KBM-7 (cell line): ENCODE results near the gene SKI.

Experiments used
- DNase-seq: peaks from one replicate; pipeline ENCODE4 v3.0.0-alpha.2; 2015
- in situ Hi-C: fragments of 300-500 bp; cut with MboI; formaldehyde crosslinking; loops from 2 replicates; pipeline ENCODE4 v1.14.3; 2020; ENCODE audit warnings: low sequenced_read_pairs, low pct_unique_long_range_greater_than_20kb, mixed read lengths

The SKI gene

DNA sequence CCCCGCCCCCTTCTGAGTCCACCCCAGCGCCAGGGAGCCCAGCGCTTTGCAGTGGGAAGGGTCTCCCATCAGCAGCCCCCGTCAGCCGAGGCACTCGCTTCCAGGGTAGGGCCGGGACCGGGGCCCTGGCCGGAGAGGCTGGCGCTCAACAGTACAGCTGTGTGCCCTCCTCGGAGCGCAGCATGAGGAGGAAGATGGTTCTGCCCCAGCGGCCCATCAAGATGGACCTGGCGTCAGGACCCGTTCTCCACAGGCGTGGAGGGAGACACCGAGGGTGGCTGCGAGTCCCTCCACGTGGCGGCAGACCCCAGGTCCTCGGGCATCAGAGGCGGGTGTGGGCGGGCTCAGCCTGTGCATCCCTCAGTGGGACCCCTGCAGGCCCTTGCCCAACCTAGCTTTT lies 109.0 kb downstream of the SKI start:
- DNase-seq: no peak
- in situ Hi-C loops: no loop called here

DNA sequence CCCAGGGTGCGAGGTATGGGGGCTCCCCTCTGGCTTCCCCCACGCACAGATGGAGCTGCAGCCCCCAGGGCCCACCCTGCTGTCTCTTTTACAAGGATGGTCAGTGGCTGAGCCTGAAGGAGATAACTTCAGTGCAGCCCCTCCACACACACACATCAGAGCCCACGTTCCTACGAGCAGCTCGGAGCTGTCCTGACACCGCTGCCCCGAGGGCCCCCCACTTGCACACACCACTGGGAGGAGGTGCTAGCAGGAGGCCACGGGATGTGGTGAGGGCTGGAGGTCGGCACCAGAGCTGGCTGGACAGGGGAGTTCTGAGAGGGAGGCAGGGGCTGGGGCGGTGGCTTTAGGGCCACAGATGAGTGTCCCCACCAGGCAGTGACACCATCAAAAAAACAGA lies 109.4 kb downstream of the SKI start:
- in situ Hi-C loops: no loop called here
- no peak for DNase-seq

DNA sequence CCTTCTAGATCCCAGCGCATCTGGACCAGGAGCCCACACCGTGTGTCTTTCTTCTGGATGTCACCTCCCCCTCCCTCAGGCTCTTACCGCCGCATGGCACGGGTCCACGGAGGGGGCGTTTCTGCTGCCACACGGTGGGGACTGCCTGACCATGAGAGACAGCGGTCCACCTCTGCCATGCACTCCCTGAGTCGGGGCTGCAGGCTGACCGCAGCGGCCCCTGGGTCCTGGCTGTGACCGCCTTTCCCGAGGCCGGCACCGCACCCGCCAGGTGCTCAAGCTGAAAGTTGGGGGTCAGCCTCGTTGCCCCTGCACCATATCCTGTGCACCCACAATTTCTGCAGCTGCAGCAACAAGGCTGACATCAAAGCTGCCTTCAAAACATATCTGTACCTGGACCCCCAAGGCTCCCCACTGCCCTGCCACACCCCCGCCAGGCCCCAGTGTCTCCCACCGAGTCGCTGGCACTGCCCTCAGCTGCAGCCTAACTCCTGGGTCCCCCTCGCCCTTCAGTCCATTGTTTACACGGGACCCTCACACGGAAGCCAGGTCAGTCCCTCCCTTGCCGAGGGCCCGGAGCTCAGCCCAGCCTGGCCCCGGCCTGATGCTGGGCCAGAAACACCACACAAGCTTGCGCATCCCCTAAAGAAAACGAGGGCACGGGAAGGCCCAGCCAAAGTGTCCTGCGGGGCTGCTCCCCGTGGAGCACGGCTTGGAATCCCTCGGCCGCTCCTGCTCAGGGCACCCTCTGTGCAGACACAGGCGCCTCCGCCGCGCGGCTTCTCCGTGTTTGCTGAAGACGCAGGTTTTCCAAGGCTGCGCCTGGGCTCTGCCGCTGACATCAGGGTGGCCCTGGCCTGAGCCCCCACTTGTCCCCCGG lies 111.3 kb downstream of the SKI start:
- DNase-seq: no peak
- in situ Hi-C loops: no loop called here

DNA sequence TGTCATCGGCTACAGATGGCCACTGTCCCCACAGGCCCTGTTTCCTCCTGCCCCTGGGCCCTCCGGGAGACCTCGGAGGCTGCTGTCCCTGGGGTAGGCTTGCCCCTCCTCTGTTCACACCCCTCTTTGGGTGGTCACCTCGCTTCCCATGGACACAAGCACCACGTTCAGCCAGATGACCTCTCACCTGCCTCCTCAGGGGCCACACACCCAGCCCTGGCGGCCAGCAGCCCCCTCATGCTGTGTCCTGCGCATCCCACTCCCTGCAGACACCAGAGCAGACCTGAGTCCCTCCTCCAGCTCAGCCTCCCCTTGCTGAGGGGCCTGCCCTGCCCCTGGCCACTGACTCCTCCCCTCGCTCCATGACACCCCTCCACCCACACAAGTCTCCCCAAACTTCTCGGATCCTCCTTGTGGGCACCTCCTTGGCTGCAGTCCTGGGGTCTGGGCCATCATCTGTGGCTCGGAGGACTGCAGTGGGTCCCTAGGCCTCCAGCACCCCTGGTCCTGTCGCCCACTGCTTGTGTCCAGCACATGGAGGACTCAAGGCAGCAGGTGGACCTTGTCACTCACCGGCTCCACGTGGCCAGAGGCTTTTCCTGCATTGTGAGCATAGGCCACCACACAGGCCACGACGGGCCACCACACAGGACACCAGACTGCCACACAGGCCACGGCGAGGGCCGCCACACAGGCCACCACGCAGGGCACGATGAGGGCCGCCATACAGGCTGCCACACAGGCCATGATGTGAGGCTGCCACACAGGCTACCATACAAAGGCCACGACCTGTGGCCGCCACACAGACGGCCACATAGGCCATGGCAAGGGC lies 112.2 kb downstream of the SKI start:
- no peak for DNase-seq
- in situ Hi-C loops: no loop called here

DNA sequence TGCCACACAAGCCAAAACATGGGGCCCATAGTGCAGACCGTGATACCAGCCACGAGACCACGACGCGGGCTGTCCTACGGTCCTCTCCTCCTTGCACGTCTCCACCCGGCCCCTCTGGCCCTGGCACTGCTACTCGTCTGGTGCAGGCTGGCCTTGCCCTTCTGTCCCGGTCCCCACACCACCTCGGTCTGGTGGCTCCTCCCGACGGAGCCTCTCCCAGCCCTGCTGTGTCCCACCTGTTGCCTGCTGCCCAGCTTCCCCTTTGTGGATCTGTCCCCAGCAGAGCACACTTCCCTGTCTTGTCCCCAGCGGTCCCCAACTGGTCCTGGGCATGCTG lies 112.8 kb downstream of the SKI start:
- DNase-seq: no peak
- in situ Hi-C loops: no loop called here

DNA sequence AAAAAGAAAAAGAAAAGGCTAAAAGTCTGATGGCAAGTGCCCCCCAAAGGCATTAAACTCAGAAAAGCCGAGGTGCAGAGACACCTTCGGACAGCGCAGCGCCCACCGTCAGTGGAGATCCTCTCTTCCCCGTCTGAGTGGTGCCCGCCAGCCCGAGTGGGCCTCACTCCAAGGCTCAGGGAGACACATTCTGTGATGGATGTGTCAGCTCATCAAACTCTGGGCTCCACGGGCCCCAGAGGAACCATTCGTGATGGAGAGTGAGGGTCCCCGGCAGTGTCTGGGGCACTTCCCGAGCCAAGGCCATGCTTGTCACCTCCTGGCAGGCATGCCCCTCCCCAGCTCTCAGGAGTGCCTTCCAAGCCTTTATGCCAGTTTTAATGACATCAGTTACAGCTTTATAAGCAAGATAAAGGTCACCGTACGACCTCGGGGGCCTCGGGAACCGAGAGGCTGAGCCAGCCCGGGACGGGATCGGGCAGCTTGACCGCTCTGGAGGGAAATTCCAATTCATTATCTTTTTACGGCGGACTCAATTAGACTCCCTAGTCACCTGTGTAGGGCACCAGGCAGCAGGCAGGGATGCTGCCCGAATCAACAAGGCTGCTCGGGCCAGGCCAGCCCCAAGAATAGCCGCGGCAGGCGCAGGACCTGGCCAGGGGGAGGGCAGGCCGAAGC lies 113.7 kb downstream of the SKI start:
- in situ Hi-C loops: no loop called here
- DNase-seq: no peak

DNA sequence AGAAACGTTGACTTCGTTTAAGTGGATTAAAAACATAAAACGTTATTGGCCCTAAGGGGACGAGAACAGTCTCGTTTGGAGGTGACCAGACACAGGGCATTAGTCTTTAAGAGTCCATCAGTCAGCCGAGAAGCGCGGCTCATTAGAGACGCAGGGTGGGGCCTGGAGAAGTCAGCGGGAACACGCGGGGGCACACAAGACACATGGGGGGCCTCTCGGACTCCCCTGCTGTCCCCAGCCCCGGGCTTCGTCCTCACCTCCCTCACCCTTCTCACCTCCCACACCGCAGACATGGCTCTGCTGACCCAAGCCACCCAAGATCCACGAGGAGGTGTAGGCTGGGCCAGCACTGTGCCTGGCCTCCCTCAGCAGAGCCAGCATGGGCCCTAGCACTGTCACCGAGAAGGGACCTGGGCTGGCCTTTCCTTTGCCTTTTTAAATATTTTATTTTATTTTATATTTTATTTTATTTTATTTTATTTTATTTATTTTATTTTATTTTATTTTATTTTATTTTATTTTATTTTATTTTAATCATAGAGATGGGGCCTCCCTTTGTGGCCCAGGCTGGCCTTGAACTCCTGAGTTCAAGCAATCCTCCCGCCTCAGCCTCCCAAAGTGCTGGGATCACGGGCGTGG lies 114.4 kb downstream of the SKI start:
- in situ Hi-C loops: no loop called here
- DNase-seq: no peak

DNA sequence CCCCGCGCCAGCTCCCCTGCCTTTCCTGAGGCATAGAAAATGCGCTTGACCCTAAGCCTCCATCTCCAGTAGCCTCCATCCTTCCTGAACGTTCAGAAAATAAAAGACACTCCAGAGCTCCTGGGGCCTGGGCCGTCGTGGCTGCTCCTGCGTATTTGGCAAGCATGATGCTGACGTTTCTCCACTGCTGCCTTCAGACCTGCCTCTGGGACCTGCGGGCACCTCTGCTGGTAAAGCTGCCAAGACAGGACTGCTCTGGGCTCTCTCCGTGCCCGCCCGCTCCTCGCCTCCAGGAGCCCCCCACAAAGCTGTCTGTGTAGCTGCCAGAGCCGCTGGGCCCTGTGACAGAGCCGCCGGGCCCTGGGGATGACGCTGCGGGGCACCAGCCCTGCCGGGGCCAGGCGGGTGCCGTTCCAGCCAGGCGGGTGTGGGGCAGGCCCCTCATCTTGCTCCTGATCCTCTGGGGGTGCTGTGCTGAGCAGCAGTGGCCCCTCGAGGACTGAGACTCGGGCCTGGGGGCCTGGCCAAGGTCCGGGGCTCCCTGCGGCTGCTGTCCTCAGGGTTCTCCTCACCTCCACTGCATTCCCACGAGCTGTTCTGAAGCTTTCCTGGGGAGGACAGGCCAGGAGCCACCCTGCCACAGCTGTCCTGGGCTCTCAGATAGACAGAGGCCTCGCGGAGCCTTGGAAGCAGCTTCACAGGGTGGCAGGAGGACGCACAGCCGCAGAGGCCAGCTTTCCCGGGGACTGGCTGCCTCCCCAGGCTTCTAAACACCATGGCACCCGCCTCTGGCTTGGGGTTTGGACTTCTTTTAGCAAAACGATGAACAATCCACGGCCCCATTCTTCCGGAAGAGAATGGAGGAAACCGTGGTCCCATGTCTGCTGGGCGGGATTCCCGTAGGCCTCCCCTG lies 115.2 kb downstream of the SKI start:
- no peak for DNase-seq
- in situ Hi-C loops: no loop called here

DNA sequence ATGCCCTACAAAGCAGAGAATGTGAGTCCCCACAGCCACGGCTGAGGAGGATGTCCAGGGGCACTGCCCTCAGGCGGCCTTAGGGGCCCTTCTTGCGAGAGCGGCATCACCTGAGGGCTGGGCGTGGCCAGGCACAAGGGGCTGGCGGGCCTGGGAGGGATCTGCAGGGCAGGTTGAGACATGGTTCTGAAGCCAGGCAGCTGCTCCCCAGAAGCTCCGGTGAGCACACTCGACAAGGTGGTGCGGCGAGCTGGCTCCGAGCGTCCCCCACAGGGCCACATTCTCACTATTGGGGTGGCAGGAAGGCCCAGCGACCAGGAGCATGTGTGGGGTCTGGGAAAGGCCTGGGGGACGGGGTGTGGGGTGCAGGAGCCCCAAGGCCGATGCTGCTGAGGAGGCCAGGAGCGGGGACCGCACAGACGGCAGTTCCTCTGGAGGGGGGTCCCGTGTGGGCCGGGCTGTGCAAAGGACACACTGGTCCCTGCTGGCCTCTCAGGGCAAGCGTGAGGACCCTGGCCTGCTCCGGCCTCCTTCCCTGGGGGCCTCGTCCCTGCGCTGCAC lies 116.1 kb downstream of the SKI start:
- in situ Hi-C loops: no loop called here
- DNase-seq: no peak

DNA sequence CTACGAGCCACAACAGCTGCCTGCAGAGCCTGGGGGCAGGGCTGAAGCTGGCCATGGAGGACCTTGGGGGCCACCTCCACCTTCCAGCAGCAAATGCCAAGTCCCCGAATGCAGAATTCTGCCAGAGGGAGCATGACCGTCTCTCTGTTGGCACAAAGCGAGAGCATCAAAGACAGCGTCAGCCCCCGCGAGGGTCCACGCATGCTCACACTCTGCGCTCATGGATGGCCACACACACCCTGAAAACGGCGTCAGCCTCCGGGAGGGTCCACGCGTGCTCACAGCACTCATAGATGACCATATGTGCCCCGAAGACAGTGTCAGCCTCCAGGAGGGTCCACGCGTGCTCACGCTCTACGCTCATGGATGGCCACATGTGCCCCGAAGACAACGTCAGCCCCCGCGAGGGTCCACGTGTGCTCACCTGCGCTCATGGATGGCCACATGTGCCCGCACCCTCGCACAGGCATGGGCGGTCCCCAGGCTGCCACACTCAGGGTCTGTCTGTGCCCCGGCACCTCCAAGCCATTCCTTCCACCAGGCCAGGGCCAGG lies 116.7 kb downstream of the SKI start:
- DNase-seq: no peak
- in situ Hi-C loops: no loop called here

DNA sequence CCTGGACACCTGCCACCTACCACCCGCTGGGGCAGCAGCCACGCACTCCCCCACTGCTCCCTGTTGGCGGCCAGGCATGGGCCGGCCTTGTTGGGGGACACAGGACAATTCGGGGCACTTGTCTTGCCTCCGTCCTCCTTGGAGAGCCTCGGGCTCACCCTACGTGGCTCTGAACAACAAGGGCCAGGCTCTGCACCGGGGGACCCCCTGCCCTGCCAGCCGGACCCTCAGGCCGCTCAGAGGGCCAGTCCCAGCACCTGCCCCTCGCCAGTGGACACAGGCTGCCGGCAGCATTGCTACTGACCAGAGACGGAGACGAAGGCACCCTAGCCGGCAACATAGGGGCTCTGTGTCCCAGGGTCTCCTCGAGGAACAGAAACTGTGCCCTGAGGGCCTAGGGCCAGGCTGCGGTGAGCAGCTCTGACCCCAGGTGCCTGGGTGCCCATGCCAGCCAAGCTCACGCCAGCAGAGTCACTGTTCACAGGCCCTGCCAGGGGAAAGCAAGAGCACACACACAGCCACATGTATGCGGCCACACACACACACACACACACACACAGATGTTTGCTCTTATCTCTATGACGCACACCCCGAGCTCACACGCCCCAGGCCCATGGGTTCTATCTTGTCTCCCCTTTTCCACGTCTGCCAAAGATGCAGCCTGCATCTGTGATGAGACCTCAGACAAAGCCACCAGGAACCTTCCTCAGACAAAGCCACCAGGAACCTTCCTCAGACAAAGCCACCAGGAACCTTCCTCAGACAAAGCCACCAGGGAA lies 117.4 kb downstream of the SKI start:
- no peak for DNase-seq
- in situ Hi-C loops: no loop called here

DNA sequence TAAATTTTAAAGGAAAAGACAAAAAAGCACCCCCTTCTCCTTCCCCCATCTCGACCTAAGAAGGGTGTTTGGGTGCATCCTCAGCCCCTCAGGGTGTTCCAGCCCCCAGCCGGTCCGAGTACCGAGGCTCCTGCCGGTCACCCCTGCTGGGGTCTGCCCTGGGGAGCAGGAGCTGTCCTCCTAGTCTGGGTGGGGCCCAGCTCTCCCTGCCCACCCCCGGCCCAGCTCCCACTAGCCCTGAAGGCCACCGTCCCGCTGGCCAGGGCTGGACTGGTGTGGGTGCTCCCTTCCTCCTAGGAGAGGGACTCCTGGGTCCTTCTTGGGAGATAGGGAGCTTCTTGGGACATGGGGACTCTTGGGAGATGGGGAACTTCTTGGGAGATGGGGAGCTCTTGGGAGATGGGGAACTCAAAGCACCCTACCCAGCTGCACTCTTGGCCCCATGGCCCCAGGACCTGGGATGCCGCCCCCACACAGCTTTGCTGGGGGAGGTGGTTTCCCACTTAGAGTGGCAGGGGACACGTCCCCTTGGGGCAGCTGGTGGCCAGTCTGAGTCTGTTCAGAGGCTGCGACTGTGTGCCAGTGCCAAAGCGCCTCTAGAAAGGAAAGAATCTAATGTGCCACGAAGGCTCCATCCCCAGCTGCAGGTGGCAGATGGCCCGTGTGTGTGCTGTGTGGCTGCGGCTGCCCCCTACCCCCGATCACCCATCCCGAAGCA lies 118.7 kb downstream of the SKI start:
- no peak for DNase-seq
- in situ Hi-C loops: no loop called here

DNA sequence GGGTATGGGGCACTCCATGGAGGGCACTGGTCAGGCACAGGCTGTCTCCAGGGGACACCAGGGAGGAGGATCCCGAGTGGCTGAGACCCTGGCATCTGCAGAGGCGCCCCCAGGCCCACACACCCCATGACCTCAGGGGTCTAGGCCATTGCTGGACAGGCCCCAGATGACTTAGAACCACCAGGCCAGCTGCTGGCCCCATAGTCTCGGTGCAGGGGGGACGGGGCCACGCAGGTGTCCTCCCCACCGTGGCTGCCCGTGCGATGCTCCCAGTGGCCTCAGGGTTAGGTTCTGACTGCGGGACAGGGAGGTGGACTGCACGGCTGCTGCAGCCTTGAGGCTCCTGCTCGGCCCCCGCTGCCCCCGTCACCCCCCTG lies 119.3 kb downstream of the SKI start:
- no peak for DNase-seq
- in situ Hi-C loops: no loop called here

DNA sequence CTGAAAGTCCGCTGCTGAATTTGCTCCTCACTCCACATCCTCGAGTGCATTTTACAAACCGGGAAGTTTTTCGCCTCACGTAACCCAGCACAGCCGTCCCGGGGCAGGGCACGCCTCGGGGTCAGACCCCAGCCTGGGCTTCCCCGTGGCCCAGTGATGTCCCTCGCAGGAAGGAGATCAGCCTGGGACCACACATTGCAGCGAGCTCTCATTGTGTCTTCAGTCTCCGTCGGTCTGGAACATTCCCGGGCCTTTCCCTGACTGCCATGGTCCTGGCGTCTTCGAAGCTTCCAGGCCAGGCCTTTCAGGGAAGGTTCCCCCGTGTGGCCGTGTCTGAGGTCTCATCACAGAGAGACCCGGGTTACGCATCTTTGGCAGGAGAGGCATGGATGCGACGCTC lies 119.8 kb downstream of the SKI start:
- no peak for DNase-seq
- in situ Hi-C loops: no loop called here

DNA sequence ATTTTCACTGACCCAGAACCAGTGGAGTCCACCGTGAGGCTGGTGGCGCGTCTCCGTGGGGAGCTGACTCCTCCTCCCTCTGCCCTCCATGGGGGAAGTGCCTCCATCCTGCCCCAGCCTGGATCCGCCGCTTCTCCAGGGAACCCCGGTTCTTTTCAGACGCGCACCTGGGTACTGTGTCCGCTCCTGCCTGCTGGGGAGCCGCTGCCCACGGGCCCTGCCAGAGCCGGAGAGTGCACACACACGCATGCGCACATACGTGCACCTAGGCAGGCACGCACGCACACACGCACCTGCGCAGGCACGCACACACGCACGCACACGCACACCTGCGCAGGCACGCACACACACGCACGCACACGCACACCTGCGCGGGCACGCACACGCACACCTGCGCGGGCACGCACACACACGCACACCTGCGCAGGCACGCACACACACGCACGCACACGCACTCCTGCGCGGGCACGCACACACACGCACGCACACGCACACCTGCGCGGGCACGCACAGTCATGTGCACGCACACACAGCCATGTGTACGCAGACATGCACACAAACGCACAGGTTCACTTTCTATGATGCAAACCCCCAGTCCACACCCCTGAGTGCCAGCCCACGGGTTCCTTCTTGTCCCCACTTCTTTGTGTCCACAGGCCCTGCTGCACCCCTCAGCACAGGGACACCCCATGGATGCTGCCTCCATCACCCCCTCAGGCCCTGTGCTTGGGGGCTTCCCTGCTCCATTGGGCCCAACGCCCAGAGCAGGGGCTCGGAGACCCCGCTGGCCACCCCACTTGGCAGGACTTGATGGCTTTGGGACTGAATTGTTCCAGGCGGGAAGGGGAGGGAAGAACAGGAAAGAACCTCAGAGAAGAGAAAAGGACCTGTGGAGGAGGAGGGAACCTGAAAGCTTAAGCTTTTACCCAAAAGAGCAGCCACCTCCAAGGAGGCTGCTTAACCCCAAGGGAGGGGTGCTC lies 120.5 kb downstream of the SKI start:
- no peak for DNase-seq
- in situ Hi-C loops: no loop called here

DNA sequence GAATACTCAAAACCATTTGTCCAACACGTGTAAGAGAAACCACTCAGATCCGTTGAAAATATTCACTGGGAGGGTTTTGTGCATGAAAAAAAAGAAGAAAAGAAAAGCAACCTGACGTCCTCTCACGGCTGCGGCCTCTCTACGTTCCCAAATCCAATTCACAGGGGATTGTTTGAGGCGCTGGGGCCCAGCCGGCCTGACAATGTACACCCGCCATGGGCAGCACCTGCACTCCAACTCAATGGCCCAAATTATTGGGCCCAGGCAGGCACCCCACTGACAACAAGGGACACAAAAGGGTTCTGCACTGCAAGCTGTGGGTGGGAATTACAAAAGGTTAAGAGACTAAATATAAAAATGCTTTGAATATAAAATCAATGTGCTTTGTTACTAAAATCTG lies 121.7 kb downstream of the SKI start:
- no peak for DNase-seq
- in situ Hi-C loops: no loop called here
